Brain microvascular endothelial cell (primary cell): Measurements from ENCODE around the gene ATP6V0A1.
"Not testable (repeated sequence)": the region's sequence is repeated elsewhere in the genome, so short reads cannot be mapped to it uniquely, and the experiment has no call there.

Experiments
- DNase-seq: peaks from one replicate; pipeline ENCODE4 v3.0.0-alpha.2; 2020
- H3K27ac ChIP-seq: fragments of 250-450 bp; sonication (Bioruptor Pico); 2 replicates; pipeline ENCODE4 v1.5.1; 2020; ENCODE audit warnings: mild to moderate bottlenecking, moderate library complexity
- H3K27me3 ChIP-seq: fragments of 250-450 bp; sonication (Bioruptor Pico); replicated peaks from 2 replicates; pipeline ENCODE4 v1.5.1; 2020; ENCODE audit warnings: mild to moderate bottlenecking
- H3K36me3 ChIP-seq: fragments of 250-450 bp; sonication (Bioruptor Pico); replicated peaks from 2 replicates; pipeline ENCODE4 v1.5.1; 2020; ENCODE audit warnings: mild to moderate bottlenecking
- H3K4me3 ChIP-seq: 2 replicates; pipeline ENCODE4 v1.5.1; 2011; ENCODE audit warnings: low read depth, mild to moderate bottlenecking, control low read depth, low read length, moderate library complexity
- in situ Hi-C: cut with HindIII; loops from 2 replicates; pipeline ENCODE4 v1.10.0; 2017; ENCODE audit warnings: low sequenced_read_pairs, low pct_ligation_motif_present
- TF ChIP-seq, protein P1 (sequence below): IDR thresholded peaks from 2 replicates; pipeline ENCODE4 v1.5.1; 2011; ENCODE audit warnings: low read depth, mild to moderate bottlenecking, moderate library complexity, low read length, control low read depth, inconsistent platforms; ENCODE audit errors: missing control alignments

The ATP6V0A1 gene

DNA sequence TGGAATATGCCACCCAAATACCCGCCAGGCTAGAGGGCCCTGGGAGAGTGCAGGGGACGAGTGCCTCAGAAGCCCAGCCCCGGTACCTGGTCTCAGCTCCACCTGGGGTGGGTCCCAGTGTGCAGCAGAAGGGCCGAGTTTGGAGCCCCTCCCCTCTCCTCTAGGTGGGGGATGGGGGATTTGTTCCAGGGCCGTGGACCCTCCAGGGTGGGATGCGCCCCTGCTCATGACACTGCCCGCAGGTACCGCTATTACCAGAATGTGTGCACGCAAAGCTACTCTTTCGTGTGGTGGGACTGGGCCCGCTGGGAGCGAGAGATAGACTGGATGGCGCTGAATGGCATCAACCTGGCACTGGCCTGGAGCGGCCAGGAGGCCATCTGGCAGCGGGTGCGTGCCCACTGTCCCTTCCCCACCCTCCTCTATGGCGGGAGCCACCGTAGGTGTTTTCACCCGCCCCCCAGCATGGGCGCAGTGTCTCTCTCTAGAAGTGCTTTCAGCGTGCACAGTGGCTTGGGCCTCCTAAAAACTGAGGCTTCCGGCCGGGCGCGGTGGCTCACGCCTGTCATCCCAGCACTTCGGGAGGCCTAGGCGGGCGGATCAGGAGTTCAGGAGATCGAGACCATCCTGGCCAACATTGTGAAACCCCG is 78.6 kb downstream of the ATP6V0A1 start:
- H3K4me3 ChIP-seq: peak overlapping the region; percentile 71
- no peaks in the 10 kb centered on the region for H3K36me3 ChIP-seq

DNA sequence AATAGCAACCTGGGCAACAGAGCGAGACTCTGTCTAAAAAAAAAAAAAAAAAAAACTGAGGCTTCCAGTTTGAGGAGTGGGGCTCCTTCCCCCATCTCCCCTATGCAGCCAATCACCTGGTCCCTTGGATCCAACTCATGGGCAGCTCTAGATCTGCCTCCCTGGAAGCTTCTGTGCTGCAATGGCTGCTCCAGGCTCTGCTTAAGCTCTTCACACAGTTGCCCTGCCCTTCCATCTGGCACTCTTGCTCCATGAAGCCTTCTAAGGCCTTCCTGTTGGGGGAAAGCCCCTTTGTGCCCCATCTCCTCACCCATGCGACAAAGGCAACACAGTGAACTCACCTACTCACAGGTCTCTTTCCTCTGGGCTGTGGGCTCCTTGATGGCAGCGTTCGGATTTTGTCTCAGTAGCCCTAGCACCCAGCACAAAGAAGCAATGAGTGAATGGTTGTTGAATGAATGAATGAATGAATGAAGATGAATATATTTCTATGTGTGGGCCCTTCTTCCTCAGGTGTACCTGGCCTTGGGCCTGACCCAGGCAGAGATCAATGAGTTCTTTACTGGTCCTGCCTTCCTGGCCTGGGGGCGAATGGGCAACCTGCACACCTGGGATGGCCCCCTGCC is 79.3 kb downstream of the ATP6V0A1 start:
- TF ChIP-seq, protein P1, sequence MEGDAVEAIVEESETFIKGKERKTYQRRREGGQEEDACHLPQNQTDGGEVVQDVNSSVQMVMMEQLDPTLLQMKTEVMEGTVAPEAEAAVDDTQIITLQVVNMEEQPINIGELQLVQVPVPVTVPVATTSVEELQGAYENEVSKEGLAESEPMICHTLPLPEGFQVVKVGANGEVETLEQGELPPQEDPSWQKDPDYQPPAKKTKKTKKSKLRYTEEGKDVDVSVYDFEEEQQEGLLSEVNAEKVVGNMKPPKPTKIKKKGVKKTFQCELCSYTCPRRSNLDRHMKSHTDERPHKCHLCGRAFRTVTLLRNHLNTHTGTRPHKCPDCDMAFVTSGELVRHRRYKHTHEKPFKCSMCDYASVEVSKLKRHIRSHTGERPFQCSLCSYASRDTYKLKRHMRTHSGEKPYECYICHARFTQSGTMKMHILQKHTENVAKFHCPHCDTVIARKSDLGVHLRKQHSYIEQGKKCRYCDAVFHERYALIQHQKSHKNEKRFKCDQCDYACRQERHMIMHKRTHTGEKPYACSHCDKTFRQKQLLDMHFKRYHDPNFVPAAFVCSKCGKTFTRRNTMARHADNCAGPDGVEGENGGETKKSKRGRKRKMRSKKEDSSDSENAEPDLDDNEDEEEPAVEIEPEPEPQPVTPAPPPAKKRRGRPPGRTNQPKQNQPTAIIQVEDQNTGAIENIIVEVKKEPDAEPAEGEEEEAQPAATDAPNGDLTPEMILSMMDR: no peak
- no peak for DNase-seq
- Histone ChIP-seq H3K27ac (no peak overlapping the region), H3K36me3 (peaks cover 2% of the 10 kb centered on the region), H3K4me3 (no peak overlapping the region), H3K27me3 (no peaks in the 10 kb centered on the region)
- in situ Hi-C loops: no loop called here

More for the DNA sequence above, 78.6 kb downstream of the ATP6V0A1 start:
- no peaks in the 10 kb centered on the region for H3K27me3 ChIP-seq
- TF ChIP-seq, protein P1: no peak
- H3K27ac ChIP-seq: no peak overlapping the region
- DNase-seq: no peak
- in situ Hi-C loops: no loop called here

DNA sequence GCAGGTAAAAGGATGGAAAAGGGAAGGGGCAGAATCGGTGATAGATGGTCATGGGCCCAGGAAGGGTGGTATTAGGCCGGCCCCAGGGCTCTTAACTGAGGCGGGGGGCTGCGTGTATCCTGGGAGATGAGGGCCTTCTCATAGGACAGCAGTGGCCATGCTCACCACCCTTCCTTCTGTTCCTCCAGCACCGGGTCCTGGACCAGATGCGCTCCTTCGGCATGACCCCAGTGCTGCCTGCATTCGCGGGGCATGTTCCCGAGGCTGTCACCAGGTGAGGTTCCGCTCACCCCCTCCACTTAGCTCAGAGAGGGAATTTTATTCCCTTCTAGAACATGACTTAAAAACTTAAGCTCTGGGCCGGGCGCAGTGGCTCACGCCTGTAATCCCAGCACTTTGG is 79.8 kb downstream of the ATP6V0A1 start:
- TF ChIP-seq, protein P1: no peak
- DNase-seq: no peak
- Histone ChIP-seq H3K4me3 (no peak overlapping the region), H3K27me3 (no peaks in the 10 kb centered on the region), H3K36me3 (peaks cover 2% of the 10 kb centered on the region), H3K27ac (no peak overlapping the region)
- in situ Hi-C loops: no loop called here

DNA sequence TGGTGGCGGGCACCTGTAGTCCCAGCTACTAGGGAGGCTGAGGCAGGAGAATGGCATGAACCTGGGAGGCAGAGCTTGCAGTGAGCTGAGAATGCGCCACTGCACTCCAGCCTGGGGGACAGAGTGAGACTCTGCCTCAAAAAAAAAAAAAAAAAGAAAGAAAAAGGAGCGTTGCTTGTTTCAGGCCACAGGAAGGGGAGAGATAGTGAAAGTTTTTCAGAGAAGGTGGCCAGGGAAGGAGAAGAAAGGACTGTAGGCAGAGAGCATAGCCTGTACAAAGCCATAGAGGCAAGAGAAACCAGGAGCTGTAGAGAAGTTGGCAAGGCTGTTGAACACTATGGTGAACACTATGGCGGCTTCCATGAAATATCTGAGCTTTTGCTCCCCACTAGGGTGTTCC is 81.9 kb downstream of the ATP6V0A1 start:
- in situ Hi-C loops, DNase-seq, H3K27me3 ChIP-seq, H3K4me3 ChIP-seq, H3K27ac ChIP-seq, H3K36me3 ChIP-seq: not testable (repeated sequence)

DNA sequence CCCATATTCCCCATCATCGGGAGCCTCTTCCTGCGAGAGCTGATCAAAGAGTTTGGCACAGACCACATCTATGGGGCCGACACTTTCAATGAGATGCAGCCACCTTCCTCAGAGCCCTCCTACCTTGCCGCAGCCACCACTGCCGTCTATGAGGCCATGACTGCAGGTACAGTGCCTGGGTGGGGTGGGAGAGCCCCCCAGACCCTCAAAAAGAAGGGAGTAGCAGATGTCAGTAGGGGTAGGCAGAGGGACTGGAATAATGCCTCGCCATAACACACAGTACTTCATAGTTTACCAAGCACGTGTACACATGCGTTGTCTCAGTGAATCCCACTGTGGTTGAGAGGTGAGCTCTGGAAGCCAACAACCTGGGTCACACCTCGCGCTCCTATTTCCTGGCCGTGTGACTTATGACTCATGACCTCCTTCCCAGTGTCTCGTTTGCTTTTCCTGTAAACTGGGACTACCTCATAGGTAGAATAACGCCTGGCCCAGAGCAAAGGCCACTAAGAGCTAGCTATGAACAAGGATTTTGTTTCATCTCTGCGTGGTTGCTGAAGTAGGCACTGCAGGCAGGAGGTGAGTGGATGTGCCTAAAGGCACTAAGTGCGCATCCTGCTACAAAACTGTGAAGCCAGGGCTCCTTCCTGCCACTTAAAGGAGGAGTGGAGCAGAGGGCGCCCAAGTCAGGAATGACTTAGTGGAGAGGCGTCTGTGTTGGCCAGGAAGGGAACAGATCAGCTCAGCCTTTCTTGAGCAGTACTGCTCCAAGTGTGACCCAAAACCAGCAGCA is 82.6 kb downstream of the ATP6V0A1 start:
- H3K27me3 ChIP-seq: no peaks in the 10 kb centered on the region
- TF ChIP-seq, protein P1: no peak
- no peak overlapping the region for H3K27ac ChIP-seq
- DNase-seq: no peak
- H3K36me3 ChIP-seq: peaks cover 2% of the 10 kb centered on the region
- in situ Hi-C loops: no loop called here
- H3K4me3 ChIP-seq: no peak overlapping the region
